GM12875 (cell line): Measurements from ENCODE around the gene UROC1.

Source experiments
- H3K4me3 ChIP-seq: one replicate; pipeline ENCODE4 v1.5.1; 2011; ENCODE audit warnings: low read depth, low read length, control low read depth
- CTCF ChIP-seq: IDR thresholded peaks from 2 replicates; pipeline ENCODE4 v1.5.1; 2011; ENCODE audit warnings: low read depth, mild to moderate bottlenecking, control low read depth, inconsistent platforms, low read length, moderate library complexity, borderline replicate concordance; ENCODE audit not compliant: insufficient read depth

UROC1 gene

GRCh38 chr3:126514161-126514560 is 3.4 kb downstream of the UROC1 start:
- no peak for TF ChIP-seq CTCF
- H3K4me3 ChIP-seq: no peak overlapping the region

DNA sequence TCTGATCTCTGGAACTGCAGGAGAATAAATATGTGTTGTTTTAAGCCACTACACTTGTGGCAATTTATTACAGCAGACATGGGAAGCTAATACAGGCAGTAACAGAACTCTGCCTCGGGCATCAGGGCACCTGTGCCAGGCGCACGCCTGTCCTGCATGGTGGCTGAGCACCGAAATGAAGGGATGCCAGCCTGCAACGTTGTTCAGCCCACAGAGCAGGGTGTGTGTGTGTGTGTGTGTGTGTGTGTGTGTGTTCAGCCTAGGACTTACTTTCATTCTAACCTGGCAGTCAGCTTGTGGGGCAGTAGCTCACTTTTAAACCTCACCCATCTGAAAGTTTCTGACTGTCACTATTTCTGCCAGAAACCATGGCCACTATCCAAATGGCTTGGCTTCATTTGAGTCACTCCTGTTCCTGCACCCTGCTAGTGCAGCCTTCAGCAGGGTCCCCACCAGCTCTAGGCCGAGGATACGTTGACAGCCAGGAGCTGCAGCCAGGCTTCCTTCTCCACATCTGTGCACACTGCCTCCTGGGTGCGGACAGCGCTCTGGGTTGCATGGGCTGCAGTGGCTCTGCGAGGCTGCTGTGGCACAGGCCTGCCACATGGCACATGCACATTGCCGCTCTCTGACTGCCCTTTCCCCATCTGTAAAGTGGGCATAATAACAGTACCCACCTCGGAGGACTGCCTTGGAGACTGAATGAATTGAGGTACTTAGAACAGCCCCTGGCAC is 4.5 kb downstream of the UROC1 start:
- no peak for TF ChIP-seq CTCF

DNA sequence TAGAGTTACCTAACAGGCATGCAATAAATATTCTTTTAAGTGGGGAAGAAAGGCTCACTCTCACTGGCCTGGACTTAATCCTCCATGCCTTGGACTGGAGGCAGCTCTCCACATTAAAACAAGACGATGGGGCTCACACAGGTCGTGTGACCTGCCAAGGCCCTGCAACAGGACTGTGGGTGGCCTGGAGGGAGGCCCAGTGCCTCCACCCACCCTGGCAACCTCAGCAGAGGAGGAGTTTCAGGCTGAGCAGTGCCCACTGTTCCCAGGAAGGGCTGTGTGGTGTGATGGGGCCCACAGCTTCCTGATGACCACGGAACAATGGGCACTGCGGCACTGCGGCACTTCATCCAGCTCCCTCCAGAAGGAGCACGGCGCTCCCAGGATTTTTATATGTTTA is 5.5 kb downstream of the UROC1 start:
- TF ChIP-seq CTCF: no peak
- no peak overlapping the region for H3K4me3 ChIP-seq

More for the DNA sequence above, 4.5 kb downstream of the UROC1 start:
- H3K4me3 ChIP-seq: no peak overlapping the region

GRCh38 chr3:126511291-126511690 is 6.3 kb downstream of the UROC1 start:
- TF ChIP-seq CTCF: no peak
- H3K4me3 ChIP-seq: no peak overlapping the region

DNA sequence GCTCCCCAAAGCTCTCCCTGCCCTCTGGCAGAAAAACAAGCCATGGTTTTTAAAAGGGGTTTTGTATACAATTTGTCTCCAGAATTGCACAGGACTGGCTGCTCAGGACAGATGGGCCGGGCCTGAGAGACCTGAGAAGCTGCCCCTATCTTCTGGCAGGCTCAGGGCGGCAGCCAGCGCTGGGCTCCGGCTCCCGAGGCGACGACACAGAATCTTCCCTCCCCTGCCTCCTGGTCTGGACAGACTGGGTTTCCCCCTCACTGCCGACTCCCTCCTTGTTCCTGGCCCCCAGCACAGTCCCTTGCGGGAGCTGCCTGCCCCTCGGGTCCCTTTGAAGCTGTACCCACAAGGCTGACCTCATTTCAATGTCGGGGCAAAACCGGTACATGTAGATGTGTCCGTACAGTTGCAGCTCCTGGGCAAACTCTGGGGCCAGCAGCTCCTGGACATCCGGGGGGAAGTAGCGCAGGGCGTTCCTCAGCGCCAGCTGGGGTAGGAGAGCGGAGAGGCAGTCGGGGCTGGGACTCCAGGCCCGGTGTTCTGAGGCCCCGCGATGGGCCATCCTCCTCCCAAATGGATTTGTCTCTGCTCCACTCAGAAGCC is 7.2 kb downstream of the UROC1 start:
- TF ChIP-seq CTCF: no peak
- no peak overlapping the region for H3K4me3 ChIP-seq

- no peak overlapping the region for H3K4me3 ChIP-seq
- no peak for TF ChIP-seq CTCF
These were observed 7.8 kb downstream of the UROC1 start for GRCh38 chr3:126509597-126510307.

- H3K4me3 ChIP-seq: no peak overlapping the region
- TF ChIP-seq CTCF: no peak
These were observed 9.0 kb downstream of the UROC1 start for GRCh38 chr3:126508564-126508964.
